GM19324 (cell line): ENCODE results near the gene PAWR.
"Not testable (repeated sequence)": the region's sequence is repeated elsewhere in the genome, so short reads cannot be mapped to it uniquely, and the experiment has no call there.

Experiments used
- ATAC-seq: cut with Tn5 transposase; IDR thresholded peaks from one replicate; pipeline ENCODE4 v1.9.1; 2021; ENCODE audit warnings: mild to moderate bottlenecking, moderate library complexity; ENCODE audit not compliant: unreplicated experiment, low FRiP score

PAWR gene

GRCh38 chr12:79597910-79598309 is 92.9 kb downstream of the PAWR start:
- ATAC-seq = no peak

- ATAC-seq = no peak
Observed at GRCh38 chr12:79596719-79597350, 93.9 kb downstream of the PAWR start.

GRCh38 chr12:79595273-79595672 is 95.5 kb downstream of the PAWR start:
- ATAC-seq = no peak

GRCh38 chr12:79592865-79593264 is 97.9 kb downstream of the PAWR start:
- ATAC-seq = no peak

- no peak for ATAC-seq
Observed at GRCh38 chr12:79591988-79592387, 98.8 kb downstream of the PAWR start.

- ATAC-seq = no peak
Observed at GRCh38 chr12:79590751-79591150, 100.0 kb downstream of the PAWR start.

- no peak for ATAC-seq
Observed at GRCh38 chr12:79587368-79587767, 103.4 kb downstream of the PAWR start.

- no peak for ATAC-seq
Observed at GRCh38 chr12:79585147-79585546, 105.6 kb downstream of the PAWR start.

- ATAC-seq = no peak
Observed at GRCh38 chr12:79573820-79574219, 116.9 kb downstream of the PAWR start.

- no peak for ATAC-seq
Observed at GRCh38 chr12:79569679-79570078, 121.1 kb downstream of the PAWR start.

- ATAC-seq = no peak
Observed at GRCh38 chr12:79567175-79567563, 123.6 kb downstream of the PAWR start.

- ATAC-seq = no peak
Observed at GRCh38 chr12:79566452-79567174, 124.2 kb downstream of the PAWR start.

- ATAC-seq = not testable (repeated sequence)
Observed at GRCh38 chr12:79564727-79565350, 125.9 kb downstream of the PAWR start.

- no peak for ATAC-seq
Observed at GRCh38 chr12:79563021-79563740, 127.6 kb downstream of the PAWR start.

GRCh38 chr12:79561401-79562132 is 129.2 kb downstream of the PAWR start:
- no peak for ATAC-seq

- no peak for ATAC-seq
Observed at GRCh38 chr12:79560225-79560889, 130.4 kb downstream of the PAWR start.

- no peak for ATAC-seq
Observed at GRCh38 chr12:79559591-79559990, 131.2 kb downstream of the PAWR start.

- ATAC-seq = no peak
Observed at GRCh38 chr12:79558924-79559469, 131.8 kb downstream of the PAWR start.

GRCh38 chr12:79557690-79558315 is 133.0 kb downstream of the PAWR start:
- ATAC-seq = no peak
